GM12865 (cell line): Measurements from ENCODE around the gene SMPX.

Experiments
- DNase-seq: peaks from one replicate; pipeline ENCODE4 v3.0.0; 2010; ENCODE audit warnings: low read depth
- H3K4me3 ChIP-seq: 2 replicates; pipeline ENCODE4 v1.5.1; 2011; ENCODE audit warnings: mild to moderate bottlenecking, low read depth, low read length, control low read depth
- TF ChIP-seq, protein P1 (sequence below): IDR thresholded peaks from 2 replicates; pipeline ENCODE4 v1.5.1; 2011; ENCODE audit warnings: low read length, control low read depth, low read depth, inconsistent platforms; ENCODE audit not compliant: insufficient read depth; ENCODE audit errors: missing control alignments

The SMPX gene

DNA sequence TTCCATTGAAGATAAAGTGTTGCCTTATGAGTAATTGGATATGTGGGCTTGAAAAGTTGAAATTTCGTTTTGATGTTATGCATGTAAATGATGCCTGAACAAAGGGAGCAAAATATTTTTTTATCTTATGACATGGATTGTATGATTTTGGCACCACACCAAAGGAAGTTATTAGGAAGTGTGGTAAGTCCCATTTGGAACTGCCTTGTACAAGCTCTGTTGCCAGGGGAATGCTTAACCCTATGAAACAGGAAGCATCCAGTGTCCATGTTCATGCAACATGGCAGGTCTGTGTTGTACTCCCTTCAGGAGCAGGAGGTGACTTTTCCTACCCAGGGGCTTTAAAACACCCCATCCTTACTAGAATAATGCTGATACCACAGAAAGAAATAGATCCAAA, 13.2 kb downstream of the SMPX start:
- TF ChIP-seq, protein P1, sequence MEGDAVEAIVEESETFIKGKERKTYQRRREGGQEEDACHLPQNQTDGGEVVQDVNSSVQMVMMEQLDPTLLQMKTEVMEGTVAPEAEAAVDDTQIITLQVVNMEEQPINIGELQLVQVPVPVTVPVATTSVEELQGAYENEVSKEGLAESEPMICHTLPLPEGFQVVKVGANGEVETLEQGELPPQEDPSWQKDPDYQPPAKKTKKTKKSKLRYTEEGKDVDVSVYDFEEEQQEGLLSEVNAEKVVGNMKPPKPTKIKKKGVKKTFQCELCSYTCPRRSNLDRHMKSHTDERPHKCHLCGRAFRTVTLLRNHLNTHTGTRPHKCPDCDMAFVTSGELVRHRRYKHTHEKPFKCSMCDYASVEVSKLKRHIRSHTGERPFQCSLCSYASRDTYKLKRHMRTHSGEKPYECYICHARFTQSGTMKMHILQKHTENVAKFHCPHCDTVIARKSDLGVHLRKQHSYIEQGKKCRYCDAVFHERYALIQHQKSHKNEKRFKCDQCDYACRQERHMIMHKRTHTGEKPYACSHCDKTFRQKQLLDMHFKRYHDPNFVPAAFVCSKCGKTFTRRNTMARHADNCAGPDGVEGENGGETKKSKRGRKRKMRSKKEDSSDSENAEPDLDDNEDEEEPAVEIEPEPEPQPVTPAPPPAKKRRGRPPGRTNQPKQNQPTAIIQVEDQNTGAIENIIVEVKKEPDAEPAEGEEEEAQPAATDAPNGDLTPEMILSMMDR: no peak
- no peak for DNase-seq
- no peak overlapping the region for H3K4me3 ChIP-seq

DNA sequence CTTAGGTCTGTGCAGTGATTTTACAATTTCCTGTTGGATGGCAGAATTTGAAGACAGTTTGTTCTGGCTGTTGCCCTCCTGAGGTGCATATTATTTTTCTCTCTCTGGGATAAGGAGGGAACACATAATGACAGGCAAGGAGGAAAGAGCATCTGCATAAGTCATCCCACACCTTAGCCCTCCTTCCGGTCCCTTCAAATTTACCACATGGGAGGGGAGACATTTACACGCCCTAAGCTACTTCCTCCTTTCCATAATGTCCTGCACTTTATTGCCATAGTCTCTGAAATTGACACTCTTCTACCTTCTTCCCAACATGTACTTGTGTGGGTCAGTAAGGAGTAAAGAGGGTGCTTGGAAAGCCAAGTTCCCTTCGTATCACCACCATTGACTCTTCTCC, 13.9 kb downstream of the SMPX start:
- H3K4me3 ChIP-seq: no peak overlapping the region
- TF ChIP-seq, protein P1: no peak
- no peak for DNase-seq

DNA sequence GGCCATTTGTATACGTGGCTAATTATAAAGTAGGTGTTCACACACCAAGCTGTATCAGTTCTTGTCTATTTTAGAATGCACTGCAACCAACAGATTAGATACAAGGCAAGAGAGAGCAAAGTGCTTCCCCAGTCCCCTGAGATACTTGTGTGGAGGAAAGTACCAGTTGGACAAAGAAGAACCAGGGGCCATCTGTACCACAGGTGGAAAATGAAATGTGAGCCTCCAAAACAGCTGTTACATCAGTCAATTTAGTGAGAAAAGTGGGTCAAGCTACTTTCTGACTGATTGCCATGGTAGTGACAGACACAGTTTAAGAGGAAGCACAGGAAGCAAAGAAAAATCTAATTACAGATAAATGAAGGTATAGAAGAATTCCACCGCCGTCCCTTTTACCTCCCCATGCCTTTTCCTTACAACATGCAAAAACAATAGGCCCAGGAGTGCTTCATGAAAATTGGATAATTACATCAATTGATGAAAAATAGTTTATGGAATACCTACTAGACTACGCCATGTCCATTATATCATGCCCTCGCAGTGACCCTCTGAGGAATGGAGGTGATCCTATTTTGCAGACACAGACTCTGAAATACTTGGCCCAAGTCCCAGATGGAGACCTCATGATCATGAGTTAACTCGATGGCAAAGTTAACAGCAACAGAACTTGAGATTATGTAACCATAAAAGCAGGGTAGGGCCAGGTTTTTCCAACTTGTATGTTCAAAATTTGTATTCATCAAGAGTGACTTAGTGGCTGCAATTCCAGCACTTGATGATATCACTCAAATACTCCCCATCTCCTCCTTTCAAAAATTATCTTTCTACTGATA, 15.8 kb downstream of the SMPX start:
- no peak for DNase-seq
- TF ChIP-seq, protein P1: no peak
- H3K4me3 ChIP-seq: no peak overlapping the region

DNA sequence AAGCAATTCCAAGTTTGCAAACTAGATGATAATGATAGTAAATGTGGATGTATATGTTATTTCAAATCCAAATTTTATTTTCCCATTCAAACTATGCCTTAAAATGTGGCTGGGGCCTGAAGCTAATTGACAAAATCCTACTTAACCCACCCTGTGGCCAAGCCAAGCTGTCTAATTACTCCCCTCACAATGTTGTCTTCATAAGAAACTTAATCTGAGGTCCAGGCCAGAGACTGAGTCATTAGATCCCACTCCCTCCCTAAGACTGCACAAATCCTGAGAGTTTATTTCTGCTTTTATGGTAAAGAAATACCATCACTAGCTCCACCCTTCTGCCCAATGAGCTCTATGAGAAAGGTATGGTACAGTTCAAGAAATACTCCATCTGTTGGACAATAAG, 16.6 kb downstream of the SMPX start:
- no peak overlapping the region for H3K4me3 ChIP-seq
- DNase-seq: no peak
- TF ChIP-seq, protein P1: no peak

DNA sequence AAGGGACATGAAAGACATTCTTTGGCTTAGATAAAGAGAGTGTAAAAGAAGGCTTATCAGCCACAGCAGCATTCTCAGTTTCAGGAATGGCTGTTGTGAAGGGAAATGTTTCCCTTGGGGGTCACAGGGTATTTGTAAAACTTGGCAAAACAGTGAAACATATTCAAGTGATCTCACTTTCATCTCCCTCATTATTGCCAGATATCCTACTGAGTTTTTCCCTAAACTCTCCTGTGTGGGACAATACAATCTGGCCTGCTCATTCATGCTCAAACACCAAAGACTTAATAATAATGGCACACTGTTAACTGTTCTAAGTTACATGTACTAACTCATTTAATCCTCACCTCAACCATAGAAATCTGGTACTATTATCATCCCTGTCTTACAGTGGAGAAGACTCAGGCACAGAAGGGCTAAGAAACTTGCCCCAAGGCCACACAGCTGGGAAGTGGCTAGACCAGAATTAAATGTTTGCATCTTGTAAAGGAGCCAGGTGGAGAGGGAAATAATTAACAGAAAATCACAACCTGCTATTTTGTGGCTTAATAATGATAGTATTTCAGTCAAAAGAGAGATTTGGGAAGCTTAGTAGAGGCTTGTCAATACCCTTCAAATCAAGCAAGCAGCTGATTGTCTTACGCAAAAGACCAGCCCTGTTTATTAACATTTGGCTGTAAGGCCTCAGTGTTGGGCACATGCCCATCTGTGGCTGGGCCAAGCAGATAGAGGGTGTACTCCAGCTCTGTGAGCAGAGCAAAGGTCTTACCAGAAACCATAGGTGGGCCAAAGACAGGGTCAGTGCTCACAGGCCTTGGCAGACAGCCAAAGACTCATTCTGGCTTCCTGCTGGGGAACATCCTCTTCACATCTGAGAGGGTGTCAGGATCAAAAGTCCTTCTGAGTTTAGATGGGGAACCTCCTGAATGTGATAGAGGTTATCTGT, 17.3 kb downstream of the SMPX start:
- TF ChIP-seq, protein P1: no peak
- peak; percentile 1 for DNase-seq
- H3K4me3 ChIP-seq: no peak overlapping the region

DNA sequence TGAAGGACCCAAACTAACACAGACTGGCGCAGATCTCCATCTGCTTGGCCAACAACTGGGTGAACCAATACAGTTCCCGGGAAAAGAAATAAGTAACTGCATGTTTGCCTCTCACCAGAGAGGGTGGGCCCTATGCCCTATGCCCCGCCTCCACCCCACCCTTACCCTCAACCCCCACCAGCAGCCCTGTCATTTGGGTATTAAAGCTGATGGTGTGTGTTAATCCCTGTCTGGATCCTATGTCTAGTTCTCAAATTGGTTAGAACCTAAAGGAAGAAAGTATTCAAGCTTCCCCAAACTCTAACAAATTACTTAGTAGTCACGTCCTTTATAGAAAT, 19.0 kb downstream of the SMPX start:
- no peak overlapping the region for H3K4me3 ChIP-seq
- DNase-seq: no peak
- TF ChIP-seq, protein P1: no peak
